Naive thymus-derived CD8-positive, alpha-beta T cell (primary cell): Measurements from ENCODE around the gene BICC1. TPM values are rescaled to one million over a fixed set of nuclear protein-coding genes. Genes with fewer than 3 reads are reported as not detected.

Experiments used
- ATAC-seq, 2 donors: fragments of 150-1000 bp; cut with Tn5 transposase in 1 of 2; sonication (Bioruptor Pico), chemical (Tn5 transposase) in 1 of 2; 1 replicate in 1 of 2; 2 replicates in 1 of 2; pipeline ENCODE4 v1.10.0; 2021; ENCODE audit warnings: mild to moderate bottlenecking in 2 of 2, moderate library complexity in 2 of 2
- POLR2A ChIA-PET: fragments of 350-600 bp; sonication (Branson Sonifier 250); formaldehyde crosslinking; loops from one replicate; lab custom pipeline; 2021; ENCODE audit warnings: antibody characterized with exemption; lab: Charles Lee
- DNase-seq, 10 donors: peaks; one replicate each; pipeline versions ENCODE4 v3.0.0 to v3.0.0-alpha.2; 2020 to 2022
- H3K27ac Mint-ChIP-seq, 10 donors: one replicate each; pipeline ENCODE4 v1.8.0; 2020 to 2022; ENCODE audit warnings: mild to moderate bottlenecking in 10 of 10, mixed read lengths in 10 of 10, moderate library complexity in 4 of 10, inconsistent platforms in 1 of 10
- H3K27me3 Mint-ChIP-seq, 5 donors: one replicate each; pipeline ENCODE4 v1.8.0; 2021 to 2022; ENCODE audit warnings: mixed read lengths in 5 of 5
- H3K36me3 Mint-ChIP-seq, 3 donors: one replicate each; pipeline ENCODE4 v1.8.0; 2020 to 2022; ENCODE audit warnings: mixed read lengths in 3 of 3, mild to moderate bottlenecking in 2 of 3, inconsistent platforms in 1 of 3
- H3K4me1 Mint-ChIP-seq, 4 donors: one replicate each; pipeline ENCODE4 v1.8.0; 2021 to 2022; ENCODE audit warnings: mixed read lengths in 4 of 4
- H3K4me3 Mint-ChIP-seq, 10 donors: one replicate each; pipeline ENCODE4 v1.8.0; 2020 to 2022; ENCODE audit warnings: mild to moderate bottlenecking in 10 of 10, mixed read lengths in 10 of 10, moderate library complexity in 6 of 10, inconsistent platforms in 1 of 10
- H3K9me3 Mint-ChIP-seq, 9 donors: one replicate each; pipeline ENCODE4 v1.8.0; 2020 to 2022; ENCODE audit warnings: mixed read lengths in 9 of 9, mild to moderate bottlenecking in 3 of 9, inconsistent platforms in 1 of 9, moderate library complexity in 1 of 9
- polyA plus RNA-seq, 3 donors: library from polyadenylated mRNA; unstranded; fragments of 300-500 nt; fragmentation: Illumina TruSeq; gene quantifications; one replicate each; pipeline ENCODE4 v1.2.3, GENCODE V29; 2021
- total RNA-seq, 8 experiments: library from RNA in 2 of 8; stranded (reverse) in 2 of 8; gene quantifications; one replicate each; pipeline ENCODE4 v1.2.3 and lab custom pipeline; 2021 to 2026

Gene BICC1
- total and polyA plus RNA-seq, 5 experiments from 2014 or later = not detected

- H3K27ac Mint-ChIP-seq = no peak overlapping the region
- POLR2A ChIA-PET = no interaction called here
- ATAC-seq (no peak), DNase-seq (no peak)
- H3K36me3 Mint-ChIP-seq = peaks cover 0 to 10% (median 1%) of the 10 kb centered on the region in 3 donors
- no peaks in the 10 kb centered on the region for H3K4me1 Mint-ChIP-seq
- H3K4me3 Mint-ChIP-seq = no peak overlapping the region
- peaks cover 0 to 8% (median 0%) of the 10 kb centered on the region in 5 donors for H3K27me3 Mint-ChIP-seq
- H3K9me3 Mint-ChIP-seq = peaks cover 0 to 15% (median 11%) of the 10 kb centered on the region in 9 donors
Measured at GRCh38 chr10:58696736-58697135, 184.1 kb downstream of the BICC1 start.

- Mint-ChIP-seq H3K27me3 (peaks cover 0 to 8% (median 0%) of the 10 kb centered on the region in 5 donors), H3K36me3 (peaks cover 0 to 6% (median 0%) of the 10 kb centered on the region in 3 donors), H3K9me3 (peaks cover 0 to 11% (median 7%) of the 10 kb centered on the region in 9 donors), H3K27ac (no peak overlapping the region), H3K4me3 (no peak overlapping the region), H3K4me1 (no peaks in the 10 kb centered on the region)
- ATAC-seq (no peak), DNase-seq (no peak)
- POLR2A ChIA-PET = no interaction called here
Measured at GRCh38 chr10:58697691-58698090, 185.0 kb downstream of the BICC1 start.

GRCh38 chr10:58698777-58699356, 186.2 kb downstream of the BICC1 start:
- POLR2A ChIA-PET = no interaction called here
- Mint-ChIP-seq H3K4me1 (no peaks in the 10 kb centered on the region), H3K9me3 (peaks cover 0 to 10% (median 4%) of the 10 kb centered on the region in 9 donors), H3K27ac (no peak overlapping the region), H3K36me3 (peaks cover 0 to 6% (median 0%) of the 10 kb centered on the region in 3 donors), H3K4me3 (no peak overlapping the region), H3K27me3 (peaks cover 0 to 8% (median 0%) of the 10 kb centered on the region in 5 donors)
- DNase-seq = no peak
- ATAC-seq = no peak

GRCh38 chr10:58700591-58700990, 187.9 kb downstream of the BICC1 start:
- POLR2A ChIA-PET = no interaction called here
- ATAC-seq = no peak
- Mint-ChIP-seq H3K27ac (no peak overlapping the region), H3K27me3 (peaks cover 0 to 8% (median 0%) of the 10 kb centered on the region in 5 donors), H3K36me3 (no peaks in the 10 kb centered on the region), H3K4me3 (no peak overlapping the region), H3K4me1 (no peaks in the 10 kb centered on the region), H3K9me3 (peaks cover 0 to 2% (median 0%) of the 10 kb centered on the region in 9 donors)
- DNase-seq = no peak

- Mint-ChIP-seq H3K27ac (no peak overlapping the region), H3K4me3 (no peak overlapping the region), H3K27me3 (peaks cover 0 to 8% (median 0%) of the 10 kb centered on the region in 5 donors), H3K4me1 (no peaks in the 10 kb centered on the region), H3K36me3 (no peaks in the 10 kb centered on the region), H3K9me3 (peaks cover 0 to 2% (median 0%) of the 10 kb centered on the region in 9 donors)
- DNase-seq = no peak
- POLR2A ChIA-PET = no interaction called here
- no peak for ATAC-seq
Measured at GRCh38 chr10:58701405-58702135, 188.9 kb downstream of the BICC1 start.

GRCh38 chr10:58704226-58704625, 191.6 kb downstream of the BICC1 start:
- H3K9me3 Mint-ChIP-seq = peaks cover 0 to 3% (median 0%) of the 10 kb centered on the region in 9 donors
- DNase-seq (no peak), ATAC-seq (no peak)
- peaks cover 0 to 8% (median 0%) of the 10 kb centered on the region in 5 donors for H3K27me3 Mint-ChIP-seq
- no peak overlapping the region for H3K4me3 Mint-ChIP-seq
- H3K4me1 Mint-ChIP-seq = no peaks in the 10 kb centered on the region
- POLR2A ChIA-PET = no interaction called here
- no peak overlapping the region for H3K27ac Mint-ChIP-seq
- H3K36me3 Mint-ChIP-seq = no peaks in the 10 kb centered on the region

GRCh38 chr10:58704671-58705141, 192.0 kb downstream of the BICC1 start:
- Mint-ChIP-seq H3K4me1 (no peaks in the 10 kb centered on the region), H3K27ac (no peak overlapping the region), H3K4me3 (no peak overlapping the region), H3K36me3 (no peaks in the 10 kb centered on the region), H3K9me3 (peaks cover 0 to 3% (median 0%) of the 10 kb centered on the region in 9 donors), H3K27me3 (peaks cover 0 to 8% (median 0%) of the 10 kb centered on the region in 5 donors)
- POLR2A ChIA-PET = no interaction called here
- DNase-seq (no peak), ATAC-seq (no peak)

GRCh38 chr10:58706836-58707235, 194.2 kb downstream of the BICC1 start:
- Mint-ChIP-seq H3K4me1 (no peaks in the 10 kb centered on the region), H3K27ac (no peak overlapping the region)

GRCh38 chr10:58712141-58712540, 199.5 kb downstream of the BICC1 start:
- Mint-ChIP-seq H3K36me3 (no peaks in the 10 kb centered on the region), H3K4me3 (no peak overlapping the region), H3K27me3 (peaks cover 0 to 10% (median 2%) of the 10 kb centered on the region in 5 donors), H3K4me1 (no peaks in the 10 kb centered on the region), H3K9me3 (peaks cover 0 to 1% (median 0%) of the 10 kb centered on the region in 9 donors), H3K27ac (no peak overlapping the region)
- ATAC-seq (no peak), DNase-seq (no peak)
- POLR2A ChIA-PET = no interaction called here

More at GRCh38 chr10:58706836-58707235, 194.2 kb downstream of the BICC1 start:
- no peak for ATAC-seq
- Mint-ChIP-seq H3K36me3 (no peaks in the 10 kb centered on the region), H3K4me3 (no peak overlapping the region), H3K27me3 (peaks cover 0 to 3% (median 0%) of the 10 kb centered on the region in 5 donors), H3K9me3 (peaks cover 0 to 3% (median 0%) of the 10 kb centered on the region in 9 donors)
- DNase-seq = no peak
- POLR2A ChIA-PET = no interaction called here

- H3K27me3 Mint-ChIP-seq = peaks cover 0 to 9% (median 2%) of the 10 kb centered on the region in 5 donors
- H3K4me1 Mint-ChIP-seq = no peaks in the 10 kb centered on the region
- no peak for DNase-seq
- H3K27ac Mint-ChIP-seq = no peak overlapping the region
- no peak overlapping the region for H3K4me3 Mint-ChIP-seq
- POLR2A ChIA-PET = no interaction called here
- H3K9me3 Mint-ChIP-seq = peaks cover 0 to 3% (median 0%) of the 10 kb centered on the region in 9 donors
- no peak for ATAC-seq
- H3K36me3 Mint-ChIP-seq = no peaks in the 10 kb centered on the region
Measured at GRCh38 chr10:58712982-58713381, 200.3 kb downstream of the BICC1 start.

GRCh38 chr10:58714409-58714808, 201.7 kb downstream of the BICC1 start:
- POLR2A ChIA-PET = no interaction called here
- Mint-ChIP-seq H3K36me3 (no peaks in the 10 kb centered on the region), H3K4me3 (no peak overlapping the region), H3K27me3 (peaks cover 0 to 9% (median 2%) of the 10 kb centered on the region in 5 donors), H3K9me3 (peaks cover 0 to 2% (median 0%) of the 10 kb centered on the region in 9 donors), H3K27ac (no peak overlapping the region), H3K4me1 (no peaks in the 10 kb centered on the region)
- ATAC-seq (no peak), DNase-seq (no peak)

GRCh38 chr10:58715061-58715460, 202.4 kb downstream of the BICC1 start:
- no peaks in the 10 kb centered on the region for H3K36me3 Mint-ChIP-seq
- no peaks in the 10 kb centered on the region for H3K4me1 Mint-ChIP-seq
- no peak overlapping the region for H3K27ac Mint-ChIP-seq
- DNase-seq (no peak), ATAC-seq (no peak)
- POLR2A ChIA-PET = no interaction called here
- H3K27me3 Mint-ChIP-seq = peaks cover 0 to 9% (median 2%) of the 10 kb centered on the region in 5 donors
- no peak overlapping the region for H3K4me3 Mint-ChIP-seq
- peaks cover 0 to 2% (median 0%) of the 10 kb centered on the region in 9 donors for H3K9me3 Mint-ChIP-seq

- POLR2A ChIA-PET = no interaction called here
- Mint-ChIP-seq H3K9me3 (peaks cover 0 to 2% (median 0%) of the 10 kb centered on the region in 9 donors), H3K27me3 (peaks cover 0 to 18% (median 0%) of the 10 kb centered on the region in 5 donors), H3K4me3 (no peak overlapping the region), H3K36me3 (no peaks in the 10 kb centered on the region), H3K4me1 (no peaks in the 10 kb centered on the region), H3K27ac (no peak overlapping the region)
- no peak for ATAC-seq
- DNase-seq = no peak
Measured at GRCh38 chr10:58718596-58718995, 205.9 kb downstream of the BICC1 start.
